ENCODE data around the gene IFIT5. TPM values are rescaled to one million over a fixed set of nuclear protein-coding genes. Genes with fewer than 3 reads are reported as not detected.
"Not testable (repeated sequence)": the region's sequence is repeated elsewhere in the genome, so short reads cannot be mapped to it uniquely, and the experiment has no call there.

Gene IFIT5
- total RNA-seq, 1 experiment from 2014 or later: 15.2 TPM

DNA sequence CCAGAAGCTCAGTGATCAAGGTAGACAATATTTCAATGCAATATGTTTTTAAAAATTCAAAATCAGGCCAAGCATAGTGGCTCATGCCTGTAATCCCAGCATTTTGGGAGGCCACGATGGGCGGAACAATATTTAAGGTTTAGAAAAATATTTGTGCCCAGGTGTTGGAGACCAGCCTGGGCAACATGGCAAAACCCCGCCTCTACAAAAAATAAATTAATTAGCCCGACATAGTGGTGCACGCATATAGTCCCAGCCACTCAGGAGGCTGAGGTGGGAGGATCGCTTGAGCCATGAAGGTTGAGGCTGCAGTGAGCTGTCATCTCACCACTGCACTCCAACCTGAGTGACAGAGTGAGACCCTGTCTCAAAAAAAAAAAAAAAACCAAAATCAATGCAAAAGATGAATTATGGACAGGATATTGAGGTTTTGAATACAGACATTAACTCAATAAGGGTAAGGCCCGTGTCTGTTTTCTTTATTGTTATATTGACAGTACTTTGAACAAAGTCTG is 913 bp upstream of the IFIT5 start:
- H3K4me3 ChIP-seq: peak overlapping the region; percentile 70
- H3K27me3 ChIP-seq: no peaks in the 10 kb centered on the region
- no peaks in the 10 kb centered on the region for H3K9me3 ChIP-seq
- no peak for DNase-seq
- peaks cover 19% of the 10 kb centered on the region for H3K36me3 ChIP-seq

DNA sequence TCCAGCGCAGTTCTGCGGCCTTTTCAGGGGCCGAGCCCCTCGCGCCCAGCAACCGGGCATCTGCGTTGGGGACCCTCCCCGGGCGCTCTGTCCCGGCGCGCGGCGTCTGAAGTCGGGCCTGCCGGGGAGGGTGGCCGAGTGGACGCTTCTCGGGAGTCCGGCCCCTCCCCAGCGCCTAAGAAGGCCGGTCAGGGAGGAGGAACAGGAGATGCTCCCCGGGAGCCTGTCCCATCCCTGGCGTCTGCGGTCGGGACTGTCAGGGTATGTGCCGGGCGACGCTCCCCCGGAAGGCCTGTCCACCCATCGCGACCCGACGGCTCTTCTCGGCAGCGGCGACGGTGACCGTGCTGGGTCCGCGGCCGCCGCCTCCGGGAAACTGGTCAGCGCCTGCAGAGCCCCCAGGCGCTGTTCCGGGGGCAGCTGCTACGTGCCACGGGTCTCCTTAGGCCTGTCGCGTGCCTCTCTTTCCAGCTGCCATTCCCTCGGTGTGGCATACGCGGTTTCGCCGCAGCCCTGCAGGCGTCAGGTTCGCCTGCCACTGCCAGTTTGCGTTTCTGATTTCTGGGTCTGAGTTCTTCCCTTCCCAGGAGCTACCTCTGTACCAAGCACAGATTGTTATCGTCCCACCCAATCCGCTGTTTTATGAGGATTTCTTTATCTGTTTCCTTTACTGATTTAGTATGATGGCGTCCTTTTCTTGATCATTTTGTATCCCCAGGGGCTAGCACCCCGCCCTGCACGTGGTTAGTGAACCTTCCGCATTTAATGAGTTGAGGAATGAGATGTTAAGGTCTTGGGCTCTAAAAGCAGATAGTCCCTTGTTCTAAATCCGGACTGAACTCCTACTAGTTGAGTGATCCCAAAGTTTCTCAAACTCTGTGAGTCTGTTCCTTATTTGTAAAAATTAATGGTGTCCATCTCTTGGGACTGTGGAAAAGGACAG is 782 bp downstream of the IFIT5 start:
- H3K4me3 ChIP-seq: peak overlapping the region; percentile 70
- peak; percentile 56 for DNase-seq
- H3K27me3 ChIP-seq: no peaks in the 10 kb centered on the region
- H3K36me3 ChIP-seq: peaks cover 34% of the 10 kb centered on the region
- no peaks in the 10 kb centered on the region for H3K9me3 ChIP-seq

DNA sequence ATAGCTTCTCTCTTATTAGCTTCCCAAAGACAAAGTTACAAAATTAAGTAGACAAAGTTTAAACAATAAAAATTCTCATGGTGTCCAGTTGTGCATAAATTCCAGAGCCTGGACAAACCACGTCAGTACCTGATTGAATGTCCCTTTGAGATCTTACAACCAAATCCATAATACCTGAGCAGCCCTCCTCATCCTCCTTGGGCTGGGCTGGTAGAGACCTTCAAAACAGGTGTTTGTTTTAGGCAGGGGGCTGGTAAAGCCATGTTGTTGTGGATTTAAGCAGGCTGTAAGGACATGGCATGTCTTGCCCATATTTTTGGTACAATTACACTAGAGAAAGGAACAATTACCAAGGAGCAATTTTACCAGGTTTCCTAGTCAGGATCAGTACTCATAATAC is 2.1 kb downstream of the IFIT5 start:
- peak overlapping the region; percentile 70 for H3K4me3 ChIP-seq
- H3K36me3 ChIP-seq: peaks cover 45% of the 10 kb centered on the region
- H3K27me3 ChIP-seq: no peaks in the 10 kb centered on the region
- H3K9me3 ChIP-seq: no peaks in the 10 kb centered on the region
- no peak for DNase-seq

DNA sequence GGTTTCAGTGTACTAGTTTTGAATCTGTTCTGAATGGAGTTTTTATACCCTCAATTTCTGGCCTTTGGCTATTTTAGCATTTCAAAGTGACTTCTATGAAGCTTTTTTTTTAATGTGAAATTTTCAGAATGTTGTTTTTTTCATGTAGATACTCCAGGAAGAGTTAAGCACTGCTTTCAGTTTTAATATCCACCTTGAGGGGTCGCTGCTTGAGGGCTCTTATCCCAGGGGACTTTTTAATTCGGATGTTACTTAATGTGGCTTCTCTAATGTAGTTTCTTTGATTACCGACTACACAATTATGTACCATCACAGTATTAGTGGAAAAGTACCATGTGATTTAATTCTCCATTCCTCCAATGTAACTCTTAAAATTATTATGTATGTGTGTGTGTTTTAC is 5.2 kb downstream of the IFIT5 start:
- no peaks in the 10 kb centered on the region for H3K9me3 ChIP-seq
- peaks cover 44% of the 10 kb centered on the region for H3K36me3 ChIP-seq
- H3K27me3 ChIP-seq: no peaks in the 10 kb centered on the region
- no peak overlapping the region for H3K4me3 ChIP-seq
- peak; percentile 5 for DNase-seq

DNA sequence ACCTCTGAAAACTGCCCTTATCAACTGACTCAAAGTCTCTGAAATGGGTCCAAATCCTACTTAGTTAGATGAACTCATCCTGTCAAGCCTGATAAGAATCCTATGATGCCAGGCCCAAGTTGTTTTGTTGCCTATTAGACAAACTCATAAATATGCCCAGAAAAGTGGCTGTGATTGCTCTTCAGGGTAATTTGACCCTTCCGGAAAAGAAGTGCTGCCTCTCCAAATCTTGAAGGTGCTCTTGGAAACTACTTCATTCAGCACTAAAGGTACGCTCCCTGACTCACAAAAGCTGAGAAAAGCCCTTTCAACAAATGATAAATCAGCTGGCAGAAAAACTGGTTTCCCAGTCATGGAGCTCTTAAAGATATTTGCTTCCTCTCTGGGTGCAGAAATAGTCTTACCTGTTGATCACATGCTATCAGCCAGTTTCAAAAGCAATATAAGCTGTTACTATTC is 6.7 kb downstream of the IFIT5 start:
- Histone ChIP-seq H3K36me3 (peaks cover 44% of the 10 kb centered on the region), H3K4me3 (no peak overlapping the region), H3K27me3 (no peaks in the 10 kb centered on the region), H3K9me3 (no peaks in the 10 kb centered on the region)
- DNase-seq: no peak

DNA sequence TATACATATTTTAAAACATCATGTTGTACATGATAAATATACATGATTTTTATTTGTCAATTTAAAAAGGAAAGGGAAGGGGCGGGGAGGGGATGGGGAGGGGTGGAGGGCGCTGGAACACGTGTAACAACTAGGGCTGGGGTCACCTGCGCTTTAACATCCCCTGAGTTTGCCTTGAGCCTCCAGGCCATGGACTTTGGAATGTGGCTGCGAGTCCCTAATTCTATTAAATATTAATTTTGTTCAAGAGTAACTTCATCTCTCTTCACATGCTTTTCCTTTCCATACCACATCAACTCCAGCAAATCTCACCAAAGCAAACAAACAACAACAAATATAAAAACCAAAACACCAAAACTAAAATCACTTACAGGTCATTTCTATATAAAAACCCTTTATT is 10.6 kb downstream of the IFIT5 start:
- Histone ChIP-seq H3K27me3 (no peaks in the 10 kb centered on the region), H3K36me3 (peaks cover 14% of the 10 kb centered on the region), H3K9me3 (no peaks in the 10 kb centered on the region), H3K4me3 (no peak overlapping the region)
- DNase-seq: no peak

DNA sequence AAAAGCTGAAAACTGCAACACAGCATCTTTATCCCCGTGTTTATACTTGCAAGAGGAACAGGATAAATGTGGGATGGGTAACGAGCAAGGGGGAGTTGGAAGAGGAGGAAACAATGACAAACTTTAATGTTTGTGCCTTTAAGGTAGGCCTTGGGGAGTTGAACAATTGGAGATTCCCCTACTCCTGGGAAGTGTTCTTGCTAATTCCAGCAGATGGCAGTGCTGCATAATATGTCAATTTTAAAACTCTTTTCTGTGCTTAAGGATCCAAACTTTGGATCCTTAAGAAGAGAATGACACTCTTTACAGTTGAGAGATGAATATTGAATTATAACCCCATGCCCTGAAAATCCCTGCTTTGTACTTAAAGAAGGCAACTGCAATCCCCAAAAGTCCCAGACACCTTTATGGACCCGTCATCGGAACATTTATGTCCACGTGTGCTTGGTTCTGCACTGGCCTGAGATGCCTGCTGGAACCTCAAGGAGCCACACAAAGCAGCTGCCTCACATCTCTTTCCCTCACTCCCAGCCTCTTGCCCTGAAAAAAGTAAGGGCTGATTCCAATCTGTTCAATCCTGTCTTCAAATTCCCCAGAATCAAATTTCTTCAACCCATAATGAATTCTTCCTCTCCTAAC is 12.0 kb downstream of the IFIT5 start:
- peaks cover 2% of the 10 kb centered on the region; the same call in 1 of the 2 replicates for H3K36me3 ChIP-seq
- no peak overlapping the region for H3K4me3 ChIP-seq
- H3K9me3 ChIP-seq: no peaks in the 10 kb centered on the region
- DNase-seq: no peak
- no peaks in the 10 kb centered on the region for H3K27me3 ChIP-seq

DNA sequence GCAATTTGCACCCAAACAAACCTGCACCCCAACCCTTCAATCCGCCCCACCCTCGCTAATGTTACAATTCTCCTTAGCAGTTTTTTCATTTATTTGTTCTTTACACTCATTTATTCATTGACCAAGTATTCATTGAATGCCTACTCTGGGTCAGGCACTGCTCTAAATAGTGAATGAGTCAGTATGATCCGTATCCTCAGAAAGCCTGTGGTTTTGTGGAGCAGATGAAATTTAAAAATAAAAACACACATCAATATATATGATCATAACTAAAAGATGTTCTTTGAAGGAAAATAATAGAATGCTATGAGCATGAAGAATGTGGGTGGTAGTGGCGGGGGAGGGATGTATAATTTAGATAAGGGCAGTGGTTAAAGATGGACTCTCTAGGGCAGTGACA is 13.3 kb downstream of the IFIT5 start:
- H3K36me3 ChIP-seq: no peaks in the 10 kb centered on the region
- no peaks in the 10 kb centered on the region for H3K9me3 ChIP-seq
- no peak overlapping the region for H3K4me3 ChIP-seq
- H3K27me3 ChIP-seq: no peaks in the 10 kb centered on the region
- DNase-seq: peak; percentile 18

DNA sequence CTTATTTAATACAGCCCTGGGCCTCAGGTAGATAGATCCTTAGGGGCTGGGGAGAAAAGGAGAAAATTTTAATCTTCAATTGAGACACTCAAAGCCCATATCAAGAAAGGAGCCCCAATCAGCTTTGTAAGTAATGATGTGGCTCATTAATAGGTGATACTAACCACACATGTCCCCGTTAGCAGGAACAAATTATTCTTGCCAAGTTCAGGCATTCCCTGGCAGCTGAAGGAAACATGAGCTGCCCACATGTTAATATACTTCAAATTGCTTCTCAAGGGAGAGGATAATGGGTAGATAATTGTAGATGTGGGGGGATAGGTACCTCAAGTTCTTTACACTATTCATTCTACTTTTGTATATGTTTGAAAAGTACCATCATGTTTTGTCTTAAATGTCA is 14.5 kb downstream of the IFIT5 start:
- DNase-seq: no peak
- no peaks in the 10 kb centered on the region for H3K9me3 ChIP-seq
- no peaks in the 10 kb centered on the region for H3K36me3 ChIP-seq
- H3K4me3 ChIP-seq: no peak overlapping the region
- H3K27me3 ChIP-seq: no peaks in the 10 kb centered on the region

DNA sequence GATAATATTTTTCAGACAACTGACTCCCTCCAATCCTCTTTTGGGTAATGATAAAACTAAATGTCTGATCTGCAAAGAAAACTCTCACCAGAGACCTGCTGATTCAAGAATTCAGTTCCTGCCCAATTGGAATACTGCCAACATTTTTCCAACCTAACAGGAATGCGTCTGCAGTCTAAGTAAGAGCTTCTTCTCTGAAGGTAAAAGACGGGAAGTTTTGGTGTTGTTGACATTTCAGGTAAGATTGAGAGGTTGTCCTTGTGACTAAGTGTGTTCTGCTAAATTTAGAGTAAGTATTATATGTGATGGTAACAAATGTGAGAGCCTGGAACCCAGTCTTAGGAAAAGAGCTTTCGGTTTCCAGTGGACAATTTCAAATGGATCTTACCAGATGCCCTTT is 17.6 kb downstream of the IFIT5 start:
- Histone ChIP-seq H3K36me3 (no peaks in the 10 kb centered on the region), H3K9me3 (no peaks in the 10 kb centered on the region), H3K4me3 (no peak overlapping the region), H3K27me3 (no peaks in the 10 kb centered on the region)
- DNase-seq: no peak

DNA sequence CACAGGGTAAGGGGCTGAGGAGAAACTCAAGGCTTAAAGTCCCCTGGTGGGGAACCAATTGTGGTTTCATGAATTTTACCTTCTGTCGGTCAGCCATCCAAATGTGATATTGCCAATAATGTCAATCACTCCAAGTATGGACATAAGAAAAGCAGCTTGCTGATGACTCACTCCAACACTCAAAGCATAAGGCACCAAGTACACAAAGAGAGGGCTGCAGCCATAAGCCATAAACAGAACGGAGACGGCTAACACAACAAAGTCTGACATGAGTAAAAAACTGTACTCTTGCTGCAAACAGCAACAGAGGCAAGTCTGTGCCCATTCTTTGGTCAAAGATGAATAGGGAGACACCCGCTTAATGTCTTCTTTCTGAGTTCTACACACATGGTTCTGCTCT is 24.2 kb downstream of the IFIT5 start:
- DNase-seq: no peak

DNA sequence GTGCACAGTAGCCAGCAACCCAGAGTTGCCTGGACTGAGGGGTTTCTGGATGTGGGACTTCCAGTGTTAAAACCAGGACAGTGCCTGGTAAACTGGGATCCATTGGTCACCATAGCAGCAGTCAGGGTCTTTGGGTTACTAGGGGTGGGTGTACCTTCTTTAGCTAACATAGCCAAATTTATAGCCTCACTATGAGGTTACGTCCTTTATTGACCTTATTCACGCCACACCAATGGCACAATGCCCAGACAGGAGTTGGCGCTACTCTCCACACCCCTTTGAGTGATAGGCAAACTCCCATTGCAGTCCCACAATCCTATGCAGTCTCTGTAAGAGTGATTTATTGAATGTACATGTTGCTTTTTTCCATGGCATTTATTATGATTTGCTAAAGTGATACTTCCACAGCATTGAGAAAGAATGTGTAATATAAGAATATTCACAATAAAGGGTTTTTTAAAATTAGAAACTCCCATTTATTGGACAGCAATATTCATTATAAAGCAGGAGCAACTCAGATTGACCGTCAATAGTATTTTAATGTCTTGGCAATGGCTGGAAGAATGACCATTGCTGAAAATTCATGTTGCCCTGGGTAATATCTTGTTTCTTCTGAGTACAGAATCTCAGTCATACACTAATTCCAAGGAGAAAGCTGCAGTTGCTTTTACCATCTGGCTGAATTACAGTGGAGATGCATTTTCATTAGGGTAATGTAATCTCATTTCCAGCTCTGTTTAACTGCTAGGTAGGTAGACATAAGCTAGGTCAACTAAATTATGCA is 26.1 kb downstream of the IFIT5 start:
- H3K4me3 ChIP-seq: no peak overlapping the region
- no peaks in the 10 kb centered on the region for H3K36me3 ChIP-seq
- H3K9me3 ChIP-seq: no peaks in the 10 kb centered on the region; the same call in 1 of the 2 replicates
- H3K27me3 ChIP-seq: no peaks in the 10 kb centered on the region
- peak; percentile 23 for DNase-seq

More for the DNA sequence above, 24.2 kb downstream of the IFIT5 start:
- Histone ChIP-seq H3K4me3 (no peak overlapping the region), H3K36me3 (no peaks in the 10 kb centered on the region), H3K27me3 (no peaks in the 10 kb centered on the region), H3K9me3 (no peaks in the 10 kb centered on the region; the same call in 1 of the 2 replicates)

DNA sequence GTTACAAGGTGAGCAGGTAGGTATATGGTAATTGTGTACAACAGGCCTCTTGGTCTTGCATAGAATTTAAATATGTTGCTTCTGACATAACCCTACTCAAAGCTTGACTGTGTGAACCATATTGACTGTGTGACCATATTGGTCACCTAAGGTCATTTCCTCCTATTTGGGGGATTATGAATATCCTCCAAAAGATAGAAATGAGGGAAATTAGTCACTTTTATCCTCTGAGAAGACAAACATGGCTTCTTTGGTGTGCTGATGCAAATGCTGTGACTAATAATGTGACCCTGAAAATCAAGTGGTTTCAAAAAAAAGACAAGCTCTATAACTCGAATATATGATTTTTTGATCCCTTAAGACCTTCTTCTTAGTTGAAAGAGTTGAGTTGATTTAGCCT is 27.9 kb downstream of the IFIT5 start:
- Histone ChIP-seq H3K27me3 (no peaks in the 10 kb centered on the region), H3K36me3 (no peaks in the 10 kb centered on the region), H3K9me3 (no peaks in the 10 kb centered on the region; the same call in 1 of the 2 replicates), H3K4me3 (no peak overlapping the region)
- no peak for DNase-seq

DNA sequence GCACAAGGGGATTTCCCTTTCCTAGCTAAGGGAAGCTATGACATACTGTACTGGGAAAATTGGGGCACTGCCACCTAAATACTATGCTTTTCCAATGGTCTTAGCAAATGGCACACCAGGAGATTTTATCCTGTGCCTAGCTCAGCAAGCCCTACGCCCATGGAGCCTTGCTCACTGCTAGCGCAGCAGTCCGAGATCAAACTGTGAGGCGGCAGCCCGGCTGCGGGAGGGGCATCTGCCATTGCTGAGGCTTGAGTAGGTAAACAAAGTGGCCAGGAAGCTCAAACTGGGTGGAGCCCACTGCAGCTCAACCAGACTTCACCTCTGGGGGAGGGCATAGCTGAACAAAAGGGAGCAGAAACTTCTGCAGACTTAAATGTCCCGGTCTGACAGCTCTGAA is 30.5 kb downstream of the IFIT5 start:
- H3K9me3 ChIP-seq, H3K36me3 ChIP-seq, DNase-seq, H3K27me3 ChIP-seq, H3K4me3 ChIP-seq: not testable (repeated sequence)

DNA sequence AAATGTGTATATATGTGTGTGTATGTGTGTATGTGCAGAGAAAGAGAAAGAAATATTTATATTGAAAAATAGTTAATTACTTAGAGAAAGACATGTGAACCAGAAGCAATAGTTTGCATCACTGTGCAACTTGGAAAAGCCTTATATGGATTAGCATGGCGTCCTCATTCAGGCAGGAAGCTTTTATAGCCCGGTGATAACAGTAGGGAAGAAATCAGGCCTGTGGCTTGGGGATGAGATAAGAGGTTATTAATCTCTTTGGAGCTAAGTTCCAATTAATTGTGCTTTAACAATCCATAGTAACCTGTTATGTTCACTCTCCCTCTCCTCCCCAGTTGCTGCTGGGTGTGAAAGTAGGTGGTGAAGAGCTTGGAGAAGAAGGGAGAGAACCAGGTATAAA is 36.5 kb downstream of the IFIT5 start:
- Histone ChIP-seq H3K9me3 (no peaks in the 10 kb centered on the region; the same call in 1 of the 2 replicates), H3K4me3 (no peak overlapping the region), H3K27me3 (no peaks in the 10 kb centered on the region), H3K36me3 (no peaks in the 10 kb centered on the region)
- no peak for DNase-seq

DNA sequence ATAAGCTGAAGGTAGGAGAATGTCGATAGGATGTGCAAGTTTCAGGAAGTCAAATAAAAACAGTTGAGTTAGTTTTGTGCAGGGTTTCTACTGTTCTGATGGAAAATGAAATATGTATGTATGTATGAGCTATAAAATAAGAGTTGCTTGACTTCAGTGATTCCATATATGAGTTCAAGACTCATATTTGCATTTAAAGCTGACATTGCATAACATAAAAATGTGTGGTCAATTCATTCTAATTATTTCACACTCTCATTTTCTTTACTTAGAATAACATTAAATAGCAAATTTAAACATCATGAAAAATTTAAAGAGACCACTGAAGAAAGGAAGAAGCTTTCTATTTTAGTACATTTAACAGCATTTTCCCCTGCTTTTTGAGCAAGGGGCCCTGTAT is 37.8 kb downstream of the IFIT5 start:
- Histone ChIP-seq H3K27me3 (no peaks in the 10 kb centered on the region), H3K9me3 (no peaks in the 10 kb centered on the region; the same call in 1 of the 2 replicates), H3K36me3 (no peaks in the 10 kb centered on the region), H3K4me3 (no peak overlapping the region)
- no peak for DNase-seq

All from MG63 (cell line).